Measurements from ENCODE around the gene ARHGAP12.

ARHGAP12 gene

DNA sequence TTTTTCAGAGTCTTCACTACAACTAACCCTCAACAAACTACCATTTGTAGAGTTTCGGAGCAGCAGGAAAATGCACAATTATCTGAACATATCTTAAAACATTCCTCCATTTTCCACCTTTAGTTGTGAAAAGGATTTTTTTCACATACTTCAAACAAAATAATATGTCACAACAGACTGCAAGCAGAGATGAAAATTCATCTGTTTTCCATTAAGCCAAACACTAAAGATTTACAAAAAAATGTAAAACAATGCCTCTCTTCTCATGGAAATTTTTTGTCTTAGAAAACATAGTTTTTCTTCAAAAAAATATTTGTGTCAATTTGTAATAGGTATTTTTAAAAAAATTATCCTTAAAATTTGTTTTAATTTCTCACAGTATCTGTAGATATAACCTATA, 98.9 kb downstream of the ARHGAP12 start:
- H2AFZ ChIP-seq (ENCODE audit: low read depth): no peak overlapping the region
- H3K4me1 ChIP-seq (ENCODE audit: low read depth, poor library complexity, severe bottlenecking): no peaks in the 10 kb centered on the region
- no peaks in the 10 kb centered on the region for H3K79me2 ChIP-seq (ENCODE audit: insufficient read depth, low read depth)
- no peak overlapping the region for H3K4me2 ChIP-seq
- TF ChIP-seq, protein P1, sequence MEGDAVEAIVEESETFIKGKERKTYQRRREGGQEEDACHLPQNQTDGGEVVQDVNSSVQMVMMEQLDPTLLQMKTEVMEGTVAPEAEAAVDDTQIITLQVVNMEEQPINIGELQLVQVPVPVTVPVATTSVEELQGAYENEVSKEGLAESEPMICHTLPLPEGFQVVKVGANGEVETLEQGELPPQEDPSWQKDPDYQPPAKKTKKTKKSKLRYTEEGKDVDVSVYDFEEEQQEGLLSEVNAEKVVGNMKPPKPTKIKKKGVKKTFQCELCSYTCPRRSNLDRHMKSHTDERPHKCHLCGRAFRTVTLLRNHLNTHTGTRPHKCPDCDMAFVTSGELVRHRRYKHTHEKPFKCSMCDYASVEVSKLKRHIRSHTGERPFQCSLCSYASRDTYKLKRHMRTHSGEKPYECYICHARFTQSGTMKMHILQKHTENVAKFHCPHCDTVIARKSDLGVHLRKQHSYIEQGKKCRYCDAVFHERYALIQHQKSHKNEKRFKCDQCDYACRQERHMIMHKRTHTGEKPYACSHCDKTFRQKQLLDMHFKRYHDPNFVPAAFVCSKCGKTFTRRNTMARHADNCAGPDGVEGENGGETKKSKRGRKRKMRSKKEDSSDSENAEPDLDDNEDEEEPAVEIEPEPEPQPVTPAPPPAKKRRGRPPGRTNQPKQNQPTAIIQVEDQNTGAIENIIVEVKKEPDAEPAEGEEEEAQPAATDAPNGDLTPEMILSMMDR (conservative IDR thresholded peaks at IDR 0.05; ENCODE audit: low read depth, low read length): no peak
- H3K36me3 ChIP-seq (ENCODE audit: insufficient read depth): no peaks in the 10 kb centered on the region
- no peak overlapping the region for H3K9ac ChIP-seq
- no peak overlapping the region for H3K27ac ChIP-seq
- no peak overlapping the region for H3K4me3 ChIP-seq (IDR thresholded peaks at IDR 0.05; ENCODE audit: insufficient read depth, low read depth, low read length)
- no peaks in the 10 kb centered on the region for H3K27me3 ChIP-seq (ENCODE audit: insufficient read depth, low read depth)
- H4K20me1 ChIP-seq (ENCODE audit: insufficient read depth): no peaks in the 10 kb centered on the region

DNA sequence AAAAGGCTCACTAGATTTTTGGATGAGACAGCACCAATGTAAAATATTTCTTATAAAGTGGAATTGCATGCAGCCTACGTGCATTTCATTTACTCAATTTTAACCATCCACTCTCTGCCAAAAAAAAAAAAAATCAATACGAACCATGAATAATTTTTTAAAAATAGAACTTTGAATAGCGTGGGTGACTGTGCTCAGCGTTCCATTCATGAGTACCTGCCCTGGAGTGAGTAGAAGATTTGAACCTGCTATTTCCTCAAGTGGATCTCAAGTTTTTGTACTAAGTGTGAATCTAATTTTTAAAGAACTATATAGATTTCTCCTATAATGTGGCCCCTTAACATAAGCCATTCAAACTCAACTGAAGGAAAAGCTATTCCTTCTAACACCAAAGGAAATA, 105.3 kb downstream of the ARHGAP12 start:
- H2AFZ ChIP-seq (ENCODE audit: low read depth): no peak overlapping the region
- no peaks in the 10 kb centered on the region for H3K79me2 ChIP-seq (ENCODE audit: insufficient read depth, low read depth)
- TF ChIP-seq, protein P1 (conservative IDR thresholded peaks at IDR 0.05; ENCODE audit: low read depth, low read length): no peak
- no peak overlapping the region for H3K9ac ChIP-seq
- no peaks in the 10 kb centered on the region for H3K27me3 ChIP-seq (ENCODE audit: insufficient read depth, low read depth)
- H3K27ac ChIP-seq: no peak overlapping the region
- H3K36me3 ChIP-seq (ENCODE audit: insufficient read depth): no peaks in the 10 kb centered on the region
- no peak overlapping the region for H3K4me3 ChIP-seq (IDR thresholded peaks at IDR 0.05; ENCODE audit: insufficient read depth, low read depth, low read length)
- no peaks in the 10 kb centered on the region for H4K20me1 ChIP-seq (ENCODE audit: insufficient read depth)
- H3K4me2 ChIP-seq: no peak overlapping the region
- H3K4me1 ChIP-seq (ENCODE audit: low read depth, poor library complexity, severe bottlenecking): no peaks in the 10 kb centered on the region

DNA sequence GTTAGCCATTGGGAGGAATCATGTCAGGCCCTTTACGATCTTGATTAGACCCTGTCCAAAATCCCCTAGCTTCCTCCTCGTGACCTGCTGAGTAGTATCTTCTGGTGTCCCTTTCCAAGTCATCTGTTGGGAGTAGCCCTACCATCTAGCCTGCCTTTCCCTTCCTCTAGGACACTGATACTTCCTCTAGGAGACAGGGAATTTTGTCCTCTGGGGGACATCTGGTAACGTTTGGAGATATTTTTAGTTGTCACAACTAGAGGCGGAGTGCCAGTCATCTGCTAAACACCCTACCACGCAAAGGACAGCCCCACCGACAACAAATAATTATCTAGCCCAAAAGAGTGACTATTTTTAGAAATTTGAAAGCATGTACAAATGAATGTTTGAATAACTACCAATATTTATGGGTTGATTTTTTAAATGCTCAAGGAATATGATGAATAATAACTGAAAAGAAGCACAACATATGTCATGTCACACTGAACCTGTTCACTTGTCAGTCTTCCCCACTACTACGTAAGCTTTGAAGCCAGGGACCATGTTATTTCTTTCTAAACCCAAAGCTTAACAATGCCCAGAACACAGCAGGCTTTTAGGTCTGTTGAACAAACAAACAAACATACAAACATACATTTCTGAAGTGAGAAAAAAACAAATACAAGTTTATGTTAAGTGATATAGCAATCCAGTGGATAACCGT, 105.9 kb downstream of the ARHGAP12 start:
- H3K27ac ChIP-seq: no peak overlapping the region
- H3K4me3 ChIP-seq (IDR thresholded peaks at IDR 0.05; ENCODE audit: insufficient read depth, low read depth, low read length): no peak overlapping the region

DNA sequence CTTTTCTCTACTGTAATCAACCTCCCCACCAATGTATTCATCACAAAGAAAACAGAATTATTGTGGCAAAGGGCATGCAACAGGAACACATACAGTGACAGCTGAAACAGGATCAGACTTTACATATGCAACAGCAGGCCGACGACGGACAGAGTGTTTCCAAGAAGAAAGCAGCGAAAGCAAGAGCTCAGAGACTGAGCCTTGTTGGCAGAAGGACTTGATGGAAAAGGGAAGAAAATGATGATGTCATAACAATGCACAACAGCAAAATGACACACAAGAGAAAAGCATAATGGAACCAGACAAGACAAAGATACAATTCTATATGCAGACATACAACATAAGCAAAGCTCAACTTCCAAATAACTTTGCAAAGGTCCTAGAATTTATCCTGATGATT, 106.5 kb downstream of the ARHGAP12 start:
- no peaks in the 10 kb centered on the region for H3K4me1 ChIP-seq (ENCODE audit: low read depth, poor library complexity, severe bottlenecking)
- H3K4me2 ChIP-seq: no peak overlapping the region
- H3K27me3 ChIP-seq (ENCODE audit: insufficient read depth, low read depth): no peaks in the 10 kb centered on the region
- no peaks in the 10 kb centered on the region for H4K20me1 ChIP-seq (ENCODE audit: insufficient read depth)
- TF ChIP-seq, protein P1 (conservative IDR thresholded peaks at IDR 0.05; ENCODE audit: low read depth, low read length): no peak
- H3K27ac ChIP-seq: no peak overlapping the region
- no peaks in the 10 kb centered on the region for H3K79me2 ChIP-seq (ENCODE audit: insufficient read depth, low read depth)
- H2AFZ ChIP-seq (ENCODE audit: low read depth): no peak overlapping the region
- H3K9ac ChIP-seq: no peak overlapping the region
- H3K4me3 ChIP-seq (IDR thresholded peaks at IDR 0.05; ENCODE audit: insufficient read depth, low read depth, low read length): no peak overlapping the region
- H3K36me3 ChIP-seq (ENCODE audit: insufficient read depth): no peaks in the 10 kb centered on the region

More for the DNA sequence above, 105.9 kb downstream of the ARHGAP12 start:
- Histone ChIP-seq H3K27me3 (ENCODE audit: insufficient read depth, low read depth) (no peaks in the 10 kb centered on the region), H3K9ac (no peak overlapping the region), H3K4me2 (no peak overlapping the region), H3K36me3 (ENCODE audit: insufficient read depth) (no peaks in the 10 kb centered on the region), H4K20me1 (ENCODE audit: insufficient read depth) (no peaks in the 10 kb centered on the region), H2AFZ (ENCODE audit: low read depth) (no peak overlapping the region), H3K4me1 (ENCODE audit: low read depth, poor library complexity, severe bottlenecking) (no peaks in the 10 kb centered on the region), H3K79me2 (ENCODE audit: insufficient read depth, low read depth) (no peaks in the 10 kb centered on the region)
- TF ChIP-seq, protein P1 (conservative IDR thresholded peaks at IDR 0.05; ENCODE audit: low read depth, low read length): no peak

Measured in KMS-11 (cell line).